ENCODE measurements around the gene PDE11A.

- TF ChIP-seq CTCF (IDR thresholded peaks at IDR 0.05) = no peak
- TF ChIP-seq POLR2A (IDR thresholded peaks at IDR 0.05) = no peak
These were observed 304.8 kb downstream of the PDE11A start for GRCh38 chr2:177767768-177768167.

Measured in lower leg skin (tissue), 3 donors.